Measurements from ENCODE around the gene GPD2. TPM values are rescaled to one million over a fixed set of nuclear protein-coding genes. Genes with fewer than 3 reads are reported as not detected.

The GPD2 gene
- polyA plus RNA-seq, 1 donor (not counting 4 experiments of a cell fraction or from before 2014, with no cell fraction given), result 27.6 TPM

DNA sequence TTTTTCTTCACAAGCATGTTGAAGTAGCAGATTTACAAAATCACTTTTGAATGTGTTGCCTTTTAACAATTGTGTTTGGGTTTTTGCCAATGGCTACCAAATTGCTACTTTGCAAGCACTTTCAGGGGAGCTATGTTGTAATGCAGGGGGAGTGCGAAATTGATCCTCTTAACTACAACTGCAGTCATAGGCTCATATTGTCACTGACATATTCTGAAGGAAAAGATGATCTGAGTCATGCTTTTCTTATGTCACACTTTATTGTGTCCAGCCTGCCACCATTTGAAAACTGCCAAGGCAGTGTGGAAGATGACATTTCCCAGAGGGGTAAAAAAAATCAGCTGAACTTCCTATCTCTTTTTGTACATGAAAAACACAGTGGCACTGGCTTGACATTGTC is 74.9 kb downstream of the GPD2 start:
- Histone ChIP-seq H3K36me3 (ENCODE audit: control insufficient read depth in 2 of 2, extremely low read depth in 1 of 2, insufficient read depth in 2 of 2, low read length in 2 of 2) (peaks cover 2 to 5% of the 10 kb centered on the region in 2 experiments), H3K4me2 (ENCODE audit: control insufficient read depth, extremely low read depth, insufficient read depth, low read depth, low read length) (no peak overlapping the region), H3K4me3 (ENCODE audit: control insufficient read depth in 2 of 3, extremely low read depth in 1 of 3, insufficient read depth in 2 of 3, low read depth in 1 of 3, low read length in 3 of 3) (no peak overlapping the region), H3K27ac (ENCODE audit: control insufficient read depth, insufficient read depth, low read length) (no peak overlapping the region), H3K27me3 (ENCODE audit: control insufficient read depth, extremely low read depth, insufficient read depth, low read length) (no peaks in the 10 kb centered on the region), H3K9me1 (ENCODE audit: control insufficient read depth, extremely low read depth, insufficient read depth, low read length) (no peaks in the 10 kb centered on the region), H3K9ac (ENCODE audit: control insufficient read depth, extremely low read depth, insufficient read depth, low read length) (no peak overlapping the region), H3K4me1 (ENCODE audit: control insufficient read depth, extremely low read depth, insufficient read depth, low read length) (no peaks in the 10 kb centered on the region), H2AFZ (ENCODE audit: control insufficient read depth, low read length) (no peak overlapping the region), H3K79me2 (ENCODE audit: control insufficient read depth, insufficient read depth, low read length) (no peaks in the 10 kb centered on the region), H4K20me1 (ENCODE audit: control insufficient read depth, extremely low read depth, insufficient read depth, low read length) (no peaks in the 10 kb centered on the region), H3K9me3 (ENCODE audit: control insufficient read depth, low read depth, low read length) (no peaks in the 10 kb centered on the region)
- dilution Hi-C loops (cut with MboI; ENCODE audit: extremely low pct_ligation_motif_present, low sequenced_read_pairs), result no loop called here
- no peak for FAIRE-seq
- TF ChIP-seq EZH2 (IDR thresholded peaks at IDR 0.05; ENCODE audit: low read length), result no peak
- TF ChIP-seq, protein P1, sequence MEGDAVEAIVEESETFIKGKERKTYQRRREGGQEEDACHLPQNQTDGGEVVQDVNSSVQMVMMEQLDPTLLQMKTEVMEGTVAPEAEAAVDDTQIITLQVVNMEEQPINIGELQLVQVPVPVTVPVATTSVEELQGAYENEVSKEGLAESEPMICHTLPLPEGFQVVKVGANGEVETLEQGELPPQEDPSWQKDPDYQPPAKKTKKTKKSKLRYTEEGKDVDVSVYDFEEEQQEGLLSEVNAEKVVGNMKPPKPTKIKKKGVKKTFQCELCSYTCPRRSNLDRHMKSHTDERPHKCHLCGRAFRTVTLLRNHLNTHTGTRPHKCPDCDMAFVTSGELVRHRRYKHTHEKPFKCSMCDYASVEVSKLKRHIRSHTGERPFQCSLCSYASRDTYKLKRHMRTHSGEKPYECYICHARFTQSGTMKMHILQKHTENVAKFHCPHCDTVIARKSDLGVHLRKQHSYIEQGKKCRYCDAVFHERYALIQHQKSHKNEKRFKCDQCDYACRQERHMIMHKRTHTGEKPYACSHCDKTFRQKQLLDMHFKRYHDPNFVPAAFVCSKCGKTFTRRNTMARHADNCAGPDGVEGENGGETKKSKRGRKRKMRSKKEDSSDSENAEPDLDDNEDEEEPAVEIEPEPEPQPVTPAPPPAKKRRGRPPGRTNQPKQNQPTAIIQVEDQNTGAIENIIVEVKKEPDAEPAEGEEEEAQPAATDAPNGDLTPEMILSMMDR (optimal IDR thresholded peaks at IDR 0.05 in 1 of 3, IDR thresholded peaks at IDR 0.05 in 1 of 3, conservative IDR thresholded peaks at IDR 0.05 in 1 of 3; ENCODE audit: extremely low read depth in 1 of 3, insufficient read depth in 2 of 3, low read length in 3 of 3), result no peak
- no peak for DNase-seq (ENCODE audit: low read depth, low spot score)

DNA sequence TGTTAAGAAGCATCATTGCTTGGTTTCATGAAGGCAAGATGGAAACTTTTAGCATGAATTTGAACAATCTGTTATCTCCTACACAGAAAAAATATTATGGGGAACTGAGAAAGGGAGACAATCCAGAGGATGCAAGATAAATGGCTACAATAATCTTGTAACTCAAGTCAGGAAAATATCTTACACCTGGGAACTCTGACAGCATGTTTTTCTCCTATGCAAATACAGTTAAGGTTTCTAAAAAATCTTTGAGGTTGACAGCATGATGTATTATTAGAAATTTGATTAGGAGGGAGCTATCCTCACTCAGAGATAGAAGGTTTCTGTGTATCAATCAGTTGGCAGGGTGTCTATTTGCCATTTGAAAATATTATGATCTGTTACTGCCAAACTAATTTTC is 75.6 kb downstream of the GPD2 start:
- Histone ChIP-seq H3K4me3 (ENCODE audit: control insufficient read depth in 2 of 3, extremely low read depth in 1 of 3, insufficient read depth in 2 of 3, low read depth in 1 of 3, low read length in 3 of 3) (no peak overlapping the region), H2AFZ (ENCODE audit: control insufficient read depth, low read length) (no peak overlapping the region), H3K4me2 (ENCODE audit: control insufficient read depth, extremely low read depth, insufficient read depth, low read depth, low read length) (no peak overlapping the region), H3K27ac (ENCODE audit: control insufficient read depth, insufficient read depth, low read length) (no peak overlapping the region), H3K36me3 (ENCODE audit: control insufficient read depth in 2 of 2, extremely low read depth in 1 of 2, insufficient read depth in 2 of 2, low read length in 2 of 2) (peaks cover 2 to 5% of the 10 kb centered on the region in 2 experiments), H3K27me3 (ENCODE audit: control insufficient read depth, extremely low read depth, insufficient read depth, low read length) (no peaks in the 10 kb centered on the region), H3K4me1 (ENCODE audit: control insufficient read depth, extremely low read depth, insufficient read depth, low read length) (no peaks in the 10 kb centered on the region), H3K9me1 (ENCODE audit: control insufficient read depth, extremely low read depth, insufficient read depth, low read length) (no peaks in the 10 kb centered on the region), H3K79me2 (ENCODE audit: control insufficient read depth, insufficient read depth, low read length) (no peaks in the 10 kb centered on the region), H4K20me1 (ENCODE audit: control insufficient read depth, extremely low read depth, insufficient read depth, low read length) (no peaks in the 10 kb centered on the region), H3K9me3 (ENCODE audit: control insufficient read depth, low read depth, low read length) (no peaks in the 10 kb centered on the region), H3K9ac (ENCODE audit: control insufficient read depth, extremely low read depth, insufficient read depth, low read length) (no peak overlapping the region)
- TF ChIP-seq, protein P1 (optimal IDR thresholded peaks at IDR 0.05 in 1 of 3, IDR thresholded peaks at IDR 0.05 in 1 of 3, conservative IDR thresholded peaks at IDR 0.05 in 1 of 3; ENCODE audit: extremely low read depth in 1 of 3, insufficient read depth in 2 of 3, low read length in 3 of 3), result no peak
- TF ChIP-seq EZH2 (IDR thresholded peaks at IDR 0.05; ENCODE audit: low read length), result no peak
- DNase-seq (ENCODE audit: low read depth, low spot score), result no peak
- no peak for FAIRE-seq
- dilution Hi-C loops (cut with MboI; ENCODE audit: extremely low pct_ligation_motif_present, low sequenced_read_pairs), result no loop called here

Data from keratinocyte (primary cell).